GM12878 (cell line): ENCODE data around the gene ST7. TPM values are rescaled to one million over a fixed set of nuclear protein-coding genes. Genes with fewer than 3 reads are reported as not detected.

Source experiments
- HCFC1 ChIP-seq: fragments of 150-350 bp; IDR thresholded peaks from 2 replicates; pipeline ENCODE4 v1.6.1; 2014; ENCODE audit warnings: low read length
- MAX ChIP-seq: IDR thresholded peaks from 2 replicates; pipeline ENCODE4 v1.6.1; 2012; ENCODE audit warnings: low read depth, low read length, improper control_type of control experiment
- PBX3 ChIP-seq: IDR thresholded peaks from 2 replicates; pipeline ENCODE4 v1.6.1; 2011; ENCODE audit warnings: mild to moderate bottlenecking, low read depth, low read length, moderate library complexity; ENCODE audit not compliant: insufficient replicate concordance
- POLR2AphosphoS5 ChIP-seq: IDR thresholded peaks from 2 replicates; pipeline ENCODE4 v1.6.1; 2011; ENCODE audit warnings: mild to moderate bottlenecking, low read length, inconsistent platforms
- RELB ChIP-seq: fragments of 450-650 bp; IDR thresholded peaks from 2 replicates; pipeline ENCODE4 v1.6.1; 2017; ENCODE audit warnings: low read depth, mild to moderate bottlenecking, moderate library complexity
- SMC3 ChIP-seq: IDR thresholded peaks from 2 replicates; pipeline ENCODE4 v1.6.1; 2011; ENCODE audit warnings: low read length, improper control_type of control experiment, borderline replicate concordance
- SPI1 ChIP-seq: IDR thresholded peaks from 2 replicates; pipeline ENCODE4 v1.6.1; 2011; ENCODE audit warnings: low read depth, mild to moderate bottlenecking, low read length, moderate library complexity, borderline replicate concordance; ENCODE audit not compliant: insufficient read depth
- SUPT20H ChIP-seq: IDR thresholded peaks from 2 replicates; pipeline ENCODE4 v1.6.1; 2011; ENCODE audit warnings: low read depth, mild to moderate bottlenecking, low read length, moderate library complexity, borderline replicate concordance; ENCODE audit not compliant: control insufficient read depth
- YBX1 ChIP-seq: fragments of 450-650 bp; IDR thresholded peaks from 2 replicates; pipeline ENCODE4 v1.6.1; 2016; ENCODE audit warnings: antibody characterized with exemption
- ZNF207 ChIP-seq: fragments of 450-650 bp; IDR thresholded peaks from 2 replicates; pipeline ENCODE4 v1.6.1; 2014; ENCODE audit warnings: antibody characterized with exemption, mild to moderate bottlenecking, borderline replicate concordance
- ZNF274 ChIP-seq: IDR thresholded peaks from one replicate; pipeline ENCODE4 v1.8.0; 2011; ENCODE audit not compliant: insufficient read length, insufficient read depth
- ZNF592 ChIP-seq: fragments of 450-650 bp; IDR thresholded peaks from 2 replicates; pipeline ENCODE4 v1.6.1; 2017; ENCODE audit warnings: mild to moderate bottlenecking, moderate library complexity
- polyA plus RNA-seq, 11 experiments: library from polyadenylated mRNA; depleted of rRNA in 4 of 11; unstranded in 6 of 11; stranded (reverse) in 5 of 11; fragments of >200 nt; fragmentation: Nextera tagmentation in 4 of 11; fragmentation: Illumina TruSeq in 1 of 11; extraction: Ambion mirVana in 4 of 11; extraction: Trizol in 1 of 11; gene quantifications; 1 replicate in 1 of 11; 2 replicates in 10 of 11; pipeline versions ENCODE4 v1.2.1 to v1.2.3, GENCODE V29; 2011 to 2016; ENCODE audit warnings: inconsistent platforms in 2 of 11, missing spikeins in 2 of 11, low read depth in 1 of 11
- total RNA-seq, 4 experiments: library from RNA; depleted of rRNA in 3 of 4; stranded (reverse); fragments of >200 nt in 3 of 4; fragmentation: Illumina TruSeq in 1 of 4; extraction: Trizol in 1 of 4; gene quantifications; 2 replicates each; pipeline versions ENCODE4 v1.2.1 to v1.2.3, GENCODE V29; 2013 to 2021

ST7 gene
- total and polyA plus RNA-seq, 10 of the 15 experiments (the other 5 are each of a cell fraction or from before 2014, with no cell fraction given): 27.7 to 76.4 (median 53.6) TPM

- no peak for TF ChIP-seq ZNF592
- TF ChIP-seq SUPT20H: no peak
- no peak for TF ChIP-seq YBX1
- TF ChIP-seq ZNF207: no peak
- TF ChIP-seq RELB: no peak
- no peak for TF ChIP-seq HCFC1
- no peak for TF ChIP-seq PBX3
- no peak for TF ChIP-seq SPI1
- no peak for TF ChIP-seq POLR2AphosphoS5
- TF ChIP-seq SMC3: no peak
- TF ChIP-seq MAX: no peak
- no peak for TF ChIP-seq ZNF274
Measured at GRCh38 chr7:116984511-116984910, 31.2 kb downstream of the ST7 start (continued).
